ENCODE measurements around the gene TMEM154.

The TMEM154 gene

DNA sequence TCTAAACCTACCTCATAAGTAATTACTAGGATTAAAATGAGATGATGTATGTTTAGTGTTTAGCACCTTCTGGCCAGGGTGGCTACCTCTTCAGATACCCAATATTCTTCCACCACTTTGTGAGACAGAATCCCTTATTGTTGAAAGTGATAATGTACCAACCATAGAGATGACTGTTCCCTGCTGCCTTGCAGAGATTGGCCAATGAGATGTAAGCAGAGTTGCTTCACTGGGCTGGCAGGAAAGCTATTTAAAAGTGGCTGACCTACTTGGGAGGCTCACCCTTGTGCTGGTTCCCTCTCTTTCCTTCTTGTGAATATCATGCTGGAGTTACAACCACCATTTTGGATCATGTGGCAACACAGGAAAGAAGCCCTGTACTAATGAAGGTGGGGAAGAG is 58.9 kb downstream of the TMEM154 start:
- FAIRE-seq: no peak

DNA sequence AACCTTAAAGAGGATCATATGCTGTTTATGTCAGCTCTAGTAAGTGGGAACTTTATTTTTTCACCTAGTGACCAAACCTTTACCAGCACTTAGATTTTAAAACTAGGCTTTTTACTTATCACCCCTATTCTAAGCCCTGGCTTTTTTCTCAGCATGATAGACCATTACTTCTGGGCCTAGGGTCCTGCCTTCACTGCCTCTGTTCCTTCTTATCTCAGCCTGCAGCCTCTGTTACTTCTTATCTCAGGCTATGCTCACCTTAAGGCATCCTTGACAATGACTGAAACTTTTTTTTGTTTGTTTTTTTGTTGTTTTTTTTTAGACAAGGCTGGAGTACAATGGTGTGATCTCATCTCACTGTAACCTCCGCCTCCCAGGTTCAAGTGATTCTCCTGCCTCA is 59.6 kb downstream of the TMEM154 start:
- FAIRE-seq: no peak

DNA sequence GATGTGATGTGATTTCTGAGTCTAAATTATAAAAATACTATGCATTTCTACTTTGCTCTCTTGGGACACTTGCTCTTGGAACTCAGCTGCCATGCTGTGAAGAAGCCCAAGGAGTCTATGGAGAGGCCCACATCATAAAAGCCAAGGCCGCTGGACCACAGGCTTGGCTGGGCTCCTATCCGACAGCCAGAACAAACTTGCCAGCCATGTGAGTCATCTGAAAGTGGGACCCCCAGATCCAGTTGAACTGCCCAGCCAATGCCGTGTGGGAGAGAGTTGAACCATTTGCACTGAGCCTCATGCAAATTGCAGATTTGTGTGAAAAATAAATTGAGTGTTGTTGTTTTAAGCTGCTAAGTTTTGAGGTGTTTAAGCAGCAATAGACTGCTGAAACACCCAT is 60.2 kb downstream of the TMEM154 start:
- FAIRE-seq: no peak

DNA sequence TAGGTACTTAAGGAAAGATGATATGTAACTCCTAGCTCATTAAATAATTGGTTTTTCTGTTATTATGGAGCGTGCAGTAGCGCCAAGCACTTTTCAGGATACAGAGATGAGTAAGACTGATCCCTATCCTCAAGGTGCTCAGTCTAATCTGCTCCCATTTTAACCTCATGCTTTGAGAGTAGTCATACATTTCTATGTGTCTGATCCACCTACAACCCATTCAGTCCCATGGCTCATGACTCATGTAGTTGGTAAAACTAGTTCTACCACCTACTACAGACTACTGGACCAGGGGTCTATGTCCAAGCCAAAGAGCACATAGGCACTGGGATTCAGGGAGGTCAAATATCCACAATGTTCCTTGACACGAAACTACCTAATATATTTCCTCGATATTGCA is 60.8 kb downstream of the TMEM154 start:
- no peak for FAIRE-seq

DNA sequence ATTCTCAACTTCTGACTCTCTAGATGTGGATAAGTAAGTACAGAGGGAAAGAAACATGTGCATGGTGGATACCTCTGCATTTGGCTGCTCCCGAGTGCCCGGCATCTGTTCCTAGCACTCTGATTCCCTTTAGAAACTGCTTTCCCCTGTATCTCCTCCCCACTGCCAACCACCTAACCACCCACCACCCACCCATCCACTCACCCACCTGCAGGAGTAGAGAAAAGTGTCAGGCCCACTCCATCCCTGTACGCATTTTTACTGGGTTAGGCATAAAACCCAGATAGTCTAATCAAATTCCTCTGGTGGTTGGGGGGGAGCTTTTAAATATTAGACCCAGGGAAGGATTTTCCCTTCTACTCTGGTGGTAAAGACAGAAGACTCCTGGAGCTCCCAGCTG is 63.0 kb downstream of the TMEM154 start:
- no peak for FAIRE-seq

DNA sequence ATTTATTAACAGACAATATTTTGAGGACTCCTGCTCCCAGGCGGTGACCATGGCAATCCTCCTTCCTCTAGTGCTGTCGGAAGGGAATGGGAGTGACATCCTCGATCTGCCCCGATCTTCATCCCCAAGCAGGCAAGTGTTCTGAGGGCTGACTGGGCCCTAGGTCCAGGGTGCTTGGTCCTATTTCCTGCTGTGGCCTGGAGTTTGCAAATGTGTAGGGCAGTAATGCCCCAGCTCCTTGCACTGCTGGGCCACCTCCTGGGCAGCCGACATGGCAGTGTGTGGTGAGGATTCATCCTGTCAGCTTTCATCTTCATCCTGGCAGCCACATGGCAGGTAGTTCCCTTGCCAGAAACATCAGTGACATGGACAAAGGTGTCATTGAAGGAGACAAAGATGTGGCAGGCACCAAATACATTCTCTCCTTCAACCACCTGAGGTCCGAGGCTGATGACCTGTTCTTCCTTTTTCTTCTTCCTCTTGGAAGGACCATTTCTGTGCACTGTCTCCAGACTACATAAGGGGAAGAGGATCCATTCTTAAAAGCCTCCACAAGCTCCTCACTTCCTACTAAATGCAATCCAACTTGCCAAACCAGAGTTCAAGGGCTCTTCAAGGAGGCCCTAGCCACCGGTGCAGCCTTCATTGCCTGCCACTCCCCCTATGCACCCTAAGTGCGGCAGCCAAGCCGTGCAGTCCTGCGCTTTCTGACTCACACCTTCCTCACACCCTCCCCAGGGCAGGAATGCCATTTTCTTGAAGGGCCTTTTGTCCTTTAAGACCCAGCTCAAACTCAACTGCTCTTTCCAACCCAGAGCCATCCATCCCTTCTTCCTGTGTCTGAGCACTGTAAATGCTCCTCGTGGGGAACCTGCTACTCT is 65.7 kb downstream of the TMEM154 start:
- FAIRE-seq: no peak

DNA sequence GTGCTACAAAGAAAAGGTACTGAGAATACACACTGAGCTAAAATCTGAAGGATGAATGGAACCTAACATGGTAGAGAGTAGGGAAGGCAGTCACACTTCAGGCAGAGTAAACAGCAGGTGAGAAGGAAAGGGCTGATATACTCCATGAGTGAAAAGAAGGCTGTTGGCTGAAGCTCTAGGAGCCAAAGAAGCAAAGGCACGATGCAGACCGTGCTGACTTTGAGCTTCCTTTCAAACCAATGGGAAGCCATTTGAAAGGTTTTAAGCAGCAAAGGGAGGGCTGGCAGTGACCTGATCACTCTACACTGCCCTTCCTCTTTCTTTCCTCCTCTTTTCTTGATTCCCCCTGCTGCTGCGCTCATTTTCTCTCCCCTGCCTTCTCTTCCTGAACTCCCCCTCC is 66.4 kb downstream of the TMEM154 start:
- no peak for FAIRE-seq

DNA sequence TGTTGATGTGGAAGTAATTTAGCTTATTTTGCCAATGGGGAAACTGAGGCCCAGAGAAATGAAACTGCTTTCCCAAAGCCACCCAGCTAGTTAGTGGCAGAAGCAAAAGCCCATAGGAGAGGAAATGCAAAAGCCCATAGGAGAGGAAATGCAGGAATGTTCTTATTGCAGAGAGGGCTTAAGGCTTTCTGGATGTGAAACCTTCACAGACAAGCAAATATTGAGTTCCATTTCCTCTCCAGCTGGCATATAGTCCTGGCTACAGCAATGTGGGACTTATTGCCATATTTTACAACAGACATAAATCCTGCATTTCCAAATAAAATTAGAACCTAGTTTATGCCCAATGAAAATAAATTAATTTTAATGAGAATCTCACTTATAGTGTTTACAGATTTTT is 69.7 kb downstream of the TMEM154 start:
- no peak for FAIRE-seq

DNA sequence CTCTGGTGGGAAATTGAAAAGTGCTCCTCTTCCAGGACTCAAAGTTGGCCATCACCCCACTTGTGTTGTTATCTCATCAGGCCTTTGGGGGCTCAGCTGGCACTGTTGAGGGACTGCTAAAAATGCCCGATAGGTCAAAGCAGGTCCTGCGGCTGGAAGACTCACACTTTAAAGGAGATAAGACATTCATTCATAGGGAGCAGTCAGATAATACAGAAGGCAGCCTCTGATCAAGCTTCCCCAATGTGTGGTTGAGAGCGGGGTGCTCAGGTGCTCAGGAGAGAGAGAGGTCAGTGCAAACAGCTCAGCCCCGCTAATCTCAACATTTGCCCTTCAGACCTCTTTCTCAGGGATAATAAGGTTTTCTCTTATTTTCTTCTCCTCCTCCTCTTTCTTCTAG is 70.3 kb downstream of the TMEM154 start:
- no peak for FAIRE-seq

DNA sequence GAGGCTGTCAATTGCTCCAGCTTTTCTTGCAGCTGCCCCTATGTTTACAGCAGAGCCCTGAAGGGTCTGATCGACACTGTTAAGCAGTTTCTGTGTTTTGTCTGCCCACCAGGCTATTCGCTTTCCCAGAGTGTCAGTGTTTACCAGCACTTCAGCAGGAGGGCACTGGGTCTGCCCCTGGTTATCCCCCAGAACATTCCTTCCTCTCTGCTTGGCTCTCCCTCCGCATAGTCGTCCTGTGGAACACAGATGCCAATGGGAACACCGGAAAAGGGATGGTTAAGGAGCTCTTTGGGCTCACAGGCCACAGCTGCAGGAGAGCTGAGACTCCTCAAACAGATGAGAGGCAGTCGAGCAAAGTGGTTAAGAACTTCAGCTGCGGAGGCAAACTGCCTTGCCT is 72.6 kb downstream of the TMEM154 start:
- no peak for FAIRE-seq

DNA sequence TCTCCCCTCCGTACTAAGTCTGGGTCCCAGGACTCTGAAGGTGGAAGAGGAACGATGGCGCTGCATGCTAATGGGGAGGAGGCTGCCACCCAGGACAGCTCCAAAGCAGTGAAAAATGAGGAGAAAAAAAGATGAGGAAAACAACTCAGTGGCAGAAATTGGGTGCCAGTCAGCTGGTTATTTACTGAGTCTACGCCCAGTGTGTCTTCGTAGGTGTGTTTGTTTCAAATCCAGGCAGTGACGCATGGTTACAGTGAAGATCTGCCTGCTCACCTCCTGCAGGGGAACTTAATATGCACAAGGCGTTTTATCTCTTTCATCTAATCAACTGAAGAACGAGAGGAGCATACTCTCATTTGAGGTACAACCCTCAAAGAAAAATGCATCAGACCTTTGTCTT is 73.0 kb downstream of the TMEM154 start:
- FAIRE-seq: no peak

DNA sequence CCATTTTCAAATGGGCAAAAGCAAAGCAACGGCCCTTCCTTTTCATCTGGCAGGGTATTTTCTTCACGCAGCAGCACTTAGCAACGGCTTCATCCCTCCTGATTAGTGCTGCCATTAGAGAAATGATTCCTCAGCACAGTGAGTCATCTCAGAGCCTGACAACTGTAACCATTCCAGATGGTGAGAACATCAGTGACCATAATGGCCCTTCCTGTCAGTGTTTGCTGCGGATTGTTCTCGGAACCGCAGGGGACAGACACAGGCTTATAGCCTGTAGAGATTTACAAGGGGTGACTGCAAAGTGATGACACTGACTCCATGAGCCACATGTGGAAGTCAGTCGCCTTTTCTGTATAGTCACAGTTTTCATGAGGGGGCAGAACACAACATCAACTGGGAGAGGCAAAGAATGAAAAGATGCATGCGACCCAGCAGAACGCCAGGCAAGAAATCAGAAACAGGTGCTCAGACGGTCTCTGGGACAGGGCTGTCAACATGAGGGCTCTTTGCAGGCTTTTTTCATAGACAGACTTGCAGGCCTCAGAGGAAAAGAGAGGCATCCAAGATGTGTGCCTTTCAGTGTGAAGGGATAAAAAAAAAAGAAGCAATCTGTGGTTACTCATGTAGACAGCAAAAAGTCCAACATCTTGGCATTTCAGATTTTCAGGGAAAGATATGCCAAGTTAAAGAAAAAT is 74.0 kb downstream of the TMEM154 start:
- no peak for FAIRE-seq

DNA sequence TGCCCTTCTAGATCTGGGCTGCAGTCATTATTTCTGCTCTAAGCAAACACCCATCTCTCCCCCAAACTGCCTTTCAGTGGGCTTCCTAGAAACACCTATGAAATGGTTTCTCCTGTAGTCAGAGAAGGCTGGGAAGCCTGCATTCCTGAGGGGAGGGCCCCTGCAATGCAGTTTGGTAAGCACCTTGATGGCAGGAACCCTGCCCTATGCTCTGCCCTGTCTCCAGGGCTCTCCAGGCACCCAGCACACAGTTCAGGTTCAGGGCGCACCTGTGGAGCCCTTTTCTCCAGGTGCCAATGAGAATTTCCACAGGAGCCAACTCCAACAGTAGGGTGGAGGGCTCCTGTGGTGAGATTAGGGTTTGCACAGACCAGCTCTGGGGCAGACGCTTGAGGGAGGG is 74.8 kb downstream of the TMEM154 start:
- no peak for FAIRE-seq

DNA sequence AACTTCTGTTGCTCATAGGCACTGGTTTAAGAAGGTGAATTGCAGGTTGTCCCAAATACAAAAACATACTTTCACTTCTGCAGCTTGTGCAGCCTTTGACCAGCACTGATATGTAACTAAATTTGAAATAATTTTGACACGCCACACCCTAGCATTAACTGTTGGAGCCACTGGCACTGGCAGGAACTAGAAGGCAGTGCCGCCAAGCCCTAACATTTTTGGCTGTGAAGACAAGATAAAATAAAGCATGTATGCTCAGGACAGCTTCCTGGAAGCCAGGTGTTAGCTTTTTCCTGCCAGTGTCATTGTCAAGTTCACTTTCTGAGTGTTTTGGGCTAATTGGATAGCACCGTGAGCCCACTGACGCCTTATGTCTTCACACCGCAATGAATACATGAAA is 78.6 kb downstream of the TMEM154 start:
- no peak for FAIRE-seq

DNA sequence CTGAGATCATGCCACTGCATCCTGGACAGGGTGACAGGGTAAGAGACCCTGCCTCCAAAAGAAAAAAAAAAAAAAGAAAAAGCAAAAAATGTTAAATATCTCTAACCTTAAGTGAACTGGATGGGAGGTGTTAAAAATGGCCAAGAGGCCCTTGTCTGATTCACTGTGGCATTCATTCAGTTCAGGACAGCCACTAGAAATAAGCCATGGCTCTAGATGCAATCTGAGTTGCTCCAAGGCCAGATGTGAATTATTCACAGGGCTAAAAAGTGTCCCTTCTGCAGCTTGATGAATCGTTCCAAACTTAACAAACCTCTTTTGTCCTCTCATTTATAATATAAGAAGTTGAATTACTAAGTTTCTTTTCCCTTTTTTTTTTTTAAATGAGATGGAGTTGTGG is 80.2 kb downstream of the TMEM154 start:
- FAIRE-seq: no peak

DNA sequence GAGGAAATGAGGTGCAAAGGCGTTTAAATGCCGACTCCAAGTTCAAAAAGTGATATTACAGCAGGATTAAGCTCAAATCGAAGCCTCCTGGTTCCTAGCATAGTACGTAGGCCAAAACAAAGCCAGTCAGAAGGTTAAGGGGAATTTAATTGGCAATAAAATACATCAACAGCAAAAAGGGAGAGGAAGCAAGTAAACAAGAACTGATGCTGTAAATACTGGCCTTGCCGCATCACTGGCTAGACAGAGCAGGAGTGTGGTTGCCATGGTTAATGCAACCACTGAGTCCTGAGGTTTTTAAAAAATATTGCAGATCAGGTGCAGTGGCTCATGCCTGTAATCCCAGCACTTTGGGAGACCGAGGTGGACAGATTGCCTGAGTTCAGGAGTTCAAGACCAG is 80.7 kb downstream of the TMEM154 start:
- FAIRE-seq: no peak

DNA sequence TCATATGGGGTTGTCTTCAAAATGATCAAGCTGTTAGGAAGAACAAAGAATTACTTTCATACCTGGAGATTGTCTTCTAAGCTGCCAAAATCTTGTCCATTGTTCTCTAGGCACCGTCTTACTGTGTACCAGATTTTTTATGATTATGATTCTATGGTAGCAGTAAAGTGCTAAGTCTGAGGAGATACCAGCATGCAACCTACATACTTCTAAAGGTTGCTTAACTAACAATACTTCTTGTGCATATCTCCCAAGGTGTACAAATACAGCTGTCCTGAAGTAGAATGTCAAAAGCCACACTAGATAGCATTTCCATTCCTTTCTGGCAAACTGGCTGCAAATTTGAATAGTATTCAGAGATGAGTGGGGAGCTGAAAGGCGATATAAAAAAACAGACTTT is 81.3 kb downstream of the TMEM154 start:
- FAIRE-seq: no peak

DNA sequence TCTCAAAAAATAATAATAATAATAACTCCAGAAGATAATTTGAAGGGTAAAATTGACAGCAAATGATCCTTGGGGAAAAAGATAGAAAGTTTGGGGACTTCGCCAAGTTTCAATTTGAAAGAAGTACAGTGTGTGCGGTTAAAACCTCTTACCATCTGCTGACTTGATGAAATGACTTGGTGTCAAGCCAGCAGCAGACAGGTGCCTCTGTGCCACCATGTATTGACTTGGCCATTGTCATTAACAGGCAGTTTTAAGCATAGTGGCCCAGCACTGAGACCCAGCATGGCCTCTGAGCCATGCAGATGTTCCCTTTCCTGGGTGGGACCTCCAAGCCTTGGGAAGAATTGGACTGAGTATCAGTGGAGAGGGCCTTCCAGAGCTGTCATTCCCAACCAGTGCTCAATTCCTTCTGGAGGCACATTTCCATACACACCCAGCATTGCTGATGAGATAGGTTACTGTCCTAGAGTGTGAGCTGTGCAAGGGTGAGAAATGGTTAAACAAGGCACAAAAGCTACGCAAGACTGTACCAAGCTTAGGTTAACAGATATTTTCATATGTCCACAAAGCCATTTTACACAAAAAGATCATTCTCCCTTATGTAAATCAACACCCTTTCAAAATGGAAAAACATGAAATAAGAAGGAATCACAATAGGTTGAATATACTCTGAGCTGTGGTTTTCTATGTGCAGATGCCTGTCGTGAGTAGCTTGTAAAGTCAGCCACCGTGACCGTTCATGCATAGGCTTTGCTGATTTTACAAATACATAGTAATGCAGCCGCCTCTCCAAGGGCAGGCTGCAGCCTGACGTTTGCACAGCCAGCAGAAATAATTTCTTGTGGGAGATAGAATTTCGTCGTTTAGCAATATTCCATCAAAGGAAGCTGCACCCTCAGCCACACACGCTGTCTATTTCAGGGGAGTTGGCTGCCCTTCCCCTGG is 84.5 kb downstream of the TMEM154 start:
- no peak for FAIRE-seq

DNA sequence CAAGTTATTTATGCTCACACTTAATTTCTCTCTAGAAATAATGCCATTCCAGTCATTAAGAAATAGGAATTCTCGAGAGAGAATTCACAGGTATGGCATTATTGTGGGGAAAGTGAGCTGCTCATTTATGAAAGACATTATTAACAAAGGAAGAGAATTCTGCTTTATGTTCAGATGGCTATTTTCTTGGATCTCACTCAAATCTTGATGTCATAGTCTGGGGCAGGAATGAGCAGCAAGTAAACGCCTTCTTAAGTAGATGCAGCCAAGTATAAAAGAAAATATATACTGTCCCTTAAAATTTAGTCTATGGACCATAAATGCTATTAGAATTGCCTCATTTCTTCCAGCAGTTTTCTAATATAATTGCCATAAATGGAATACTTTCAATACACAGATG is 85.7 kb downstream of the TMEM154 start:
- FAIRE-seq: no peak

DNA sequence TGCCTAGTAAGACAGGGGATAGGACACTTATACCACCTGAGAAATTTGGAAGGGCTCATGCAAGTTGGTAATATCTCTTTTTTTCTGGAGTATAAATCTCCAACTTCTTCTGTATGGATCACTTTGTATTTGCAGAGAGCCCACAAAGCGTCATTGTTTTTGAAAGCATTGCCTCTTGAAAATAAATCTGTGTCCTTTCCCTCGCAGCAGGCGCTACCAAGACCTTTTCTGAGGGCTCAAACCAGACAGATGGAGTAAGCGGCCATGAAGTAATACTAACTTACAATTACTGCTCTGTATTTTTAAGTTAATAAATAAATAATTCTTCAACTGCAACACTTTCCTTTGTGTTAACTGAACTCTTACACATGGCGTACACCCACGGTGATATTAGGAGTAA is 87.9 kb downstream of the TMEM154 start:
- no peak for FAIRE-seq

DNA sequence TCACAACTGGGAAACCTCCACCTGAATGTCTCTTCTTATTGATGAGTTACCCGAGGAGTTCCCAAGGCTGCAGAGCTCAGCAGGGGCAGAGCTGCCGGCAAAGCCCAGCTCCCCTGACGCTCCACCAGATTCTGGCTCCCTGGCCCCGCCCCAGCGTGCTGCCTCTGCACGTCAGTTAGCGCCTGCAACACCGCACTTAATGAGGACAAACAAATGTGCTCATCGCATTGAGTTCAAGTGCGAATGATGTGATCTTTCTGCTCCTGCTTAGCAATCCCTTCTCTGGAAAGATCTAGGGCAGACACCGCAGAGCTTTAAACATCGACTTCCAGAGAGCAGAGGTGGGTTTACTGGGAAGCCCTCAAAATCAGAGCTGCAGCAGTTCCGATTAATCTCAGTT is 88.4 kb downstream of the TMEM154 start:
- FAIRE-seq: no peak

DNA sequence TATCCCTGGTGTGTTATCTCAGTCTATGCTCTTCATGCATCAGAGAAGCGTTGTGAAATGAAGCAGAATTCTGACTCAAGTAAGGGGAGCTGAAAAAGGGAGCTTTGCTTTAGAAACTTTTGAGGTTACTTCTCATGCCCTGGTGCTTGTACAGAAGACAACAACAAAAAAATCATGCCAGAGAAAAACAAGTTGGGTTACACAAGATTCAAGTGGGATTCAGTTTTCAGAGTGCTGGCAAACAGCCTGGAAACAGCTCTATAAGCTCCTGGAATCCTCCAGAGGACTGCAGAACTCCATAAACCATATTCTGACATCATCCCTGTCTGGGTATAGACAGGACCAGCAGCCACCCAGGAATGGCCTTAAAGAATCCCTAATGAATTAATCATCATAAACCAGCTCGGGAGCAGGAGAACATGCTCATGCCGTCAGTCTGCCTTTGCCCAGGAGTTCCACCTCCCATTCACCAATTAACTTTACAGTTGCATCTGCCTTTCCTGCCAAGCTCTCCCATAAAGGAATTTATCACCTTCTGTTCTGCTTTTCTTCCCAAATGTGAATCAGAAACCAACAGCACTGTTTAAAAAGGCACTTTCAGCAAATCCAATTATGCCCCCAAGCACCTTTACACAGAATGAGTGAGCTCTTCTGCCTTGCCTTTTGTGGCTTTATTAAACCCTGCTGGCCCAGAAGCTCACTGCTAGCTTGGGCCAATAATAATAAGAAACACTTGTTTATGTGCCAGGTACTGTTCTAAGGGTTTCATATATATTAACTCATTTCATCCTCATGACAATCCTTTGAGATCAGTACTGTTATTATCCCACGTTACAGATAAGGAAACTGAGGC is 89.4 kb downstream of the TMEM154 start:
- no peak for FAIRE-seq

Data from A204.1 (cell line).